HG02852 (cell line): Measurements from ENCODE around the gene ATP7B.
"Not testable (repeated sequence)": the region's sequence is repeated elsewhere in the genome, so short reads cannot be mapped to it uniquely, and the experiment has no call there.

ENCODE experiments used
- ATAC-seq: cut with Tn5 transposase; IDR thresholded peaks from one replicate; pipeline ENCODE4 v1.9.1; 2021; ENCODE audit warnings: mild to moderate bottlenecking, moderate library complexity; ENCODE audit not compliant: unreplicated experiment

The ATP7B gene

GRCh38 chr13:52010890-52011631 is at the start of gene ATP7B:
Gene ATP7B (minus strand): TSS chr13:52011450. CDS start chr13:52011337, 113 bp downstream.
- no peak for ATAC-seq

- no peak for ATAC-seq
Observed at GRCh38 chr13:52053460-52053859, 42.2 kb upstream of the ATP7B start.

- ATAC-seq: no peak
Observed at GRCh38 chr13:52051400-52051799, 40.1 kb upstream of the ATP7B start.

GRCh38 chr13:52048516-52048915 is 37.3 kb upstream of the ATP7B start:
- ATAC-seq: no peak

- no peak for ATAC-seq
Observed at GRCh38 chr13:52047463-52047862, 36.2 kb upstream of the ATP7B start.

GRCh38 chr13:52043675-52044074 is 32.4 kb upstream of the ATP7B start:
- ATAC-seq: no peak

- no peak for ATAC-seq
Observed at GRCh38 chr13:52036037-52036436, 24.8 kb upstream of the ATP7B start.

- no peak for ATAC-seq
Observed at GRCh38 chr13:52034616-52035226, 23.5 kb upstream of the ATP7B start.

- ATAC-seq: no peak
Observed at GRCh38 chr13:52033039-52033438, 21.8 kb upstream of the ATP7B start.

GRCh38 chr13:52030401-52030800 is 19.2 kb upstream of the ATP7B start:
- not testable (repeated sequence) for ATAC-seq

GRCh38 chr13:52029569-52029968 is 18.3 kb upstream of the ATP7B start:
- ATAC-seq: no peak

GRCh38 chr13:52027832-52028231 is 16.6 kb upstream of the ATP7B start:
- ATAC-seq: no peak

GRCh38 chr13:52026246-52026626 is 15.0 kb upstream of the ATP7B start:
- no peak for ATAC-seq

- no peak for ATAC-seq
Observed at GRCh38 chr13:52025475-52026245, 14.4 kb upstream of the ATP7B start.

GRCh38 chr13:52024481-52024880 is 13.2 kb upstream of the ATP7B start, which contains the start of gene UTP14C:
Gene UTP14C (plus strand): TSS chr13:52024691. CDS start chr13:52028805, 4,114 bp downstream.
- no peak for ATAC-seq

GRCh38 chr13:52022356-52022755 is 11.1 kb upstream of the ATP7B start:
- ATAC-seq: no peak

GRCh38 chr13:52020191-52020590 is 8.9 kb upstream of the ATP7B start:
- ATAC-seq: no peak

GRCh38 chr13:52016296-52016695 is 5.0 kb upstream of the ATP7B start:
- no peak for ATAC-seq

GRCh38 chr13:52012512-52012836 is 1.2 kb upstream of the ATP7B start:
- ATAC-seq: no peak

- peak; percentile 99 for ATAC-seq
Observed at GRCh38 chr13:52011632-52012511, 622 bp upstream of the ATP7B start, which contains the start of gene ALG11. Gene ALG11 (plus strand): TSS chr13:52012398. CDS start chr13:52012419, 21 bp downstream.

- no peak for ATAC-seq
Observed at GRCh38 chr13:52009946-52010345, 1.3 kb downstream of the ATP7B start.
